VCaP (cell line): Measurements from ENCODE around the gene DLG2.
"Not testable (repeated sequence)": the region's sequence is repeated elsewhere in the genome, so short reads cannot be mapped to it uniquely, and the experiment has no call there.

Source experiments
- H3K27ac ChIP-seq: fragments of 450-650 bp; 2 replicates; pipeline ENCODE4 v1.5.1; 2017
- TF ChIP-seq, protein P1 (sequence below): fragments of 450-650 bp; conservative IDR thresholded peaks from 2 replicates; pipeline ENCODE4 v1.5.1; 2017; ENCODE audit warnings: mild to moderate bottlenecking, moderate library complexity

Gene DLG2

DNA sequence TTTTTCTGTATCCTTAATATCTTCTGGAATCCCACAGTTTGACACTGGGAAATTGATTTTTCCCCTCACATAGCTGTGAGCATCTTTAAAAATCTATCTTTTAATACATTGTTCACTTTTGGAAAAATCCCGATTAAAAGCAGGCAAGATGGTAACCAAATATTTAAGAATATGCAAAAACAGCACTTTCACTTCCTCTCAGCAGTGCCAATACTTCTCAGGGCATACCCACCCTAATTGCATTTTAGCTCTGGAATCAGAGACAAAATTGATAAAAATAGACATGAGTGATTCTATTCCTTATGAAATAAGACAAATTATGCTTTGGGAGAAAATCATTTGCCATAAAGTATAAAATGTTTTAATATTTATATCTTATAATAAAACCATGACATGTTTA lies 2172.5 kb downstream of the DLG2 start:
- no peak overlapping the region for H3K27ac ChIP-seq
- TF ChIP-seq, protein P1, sequence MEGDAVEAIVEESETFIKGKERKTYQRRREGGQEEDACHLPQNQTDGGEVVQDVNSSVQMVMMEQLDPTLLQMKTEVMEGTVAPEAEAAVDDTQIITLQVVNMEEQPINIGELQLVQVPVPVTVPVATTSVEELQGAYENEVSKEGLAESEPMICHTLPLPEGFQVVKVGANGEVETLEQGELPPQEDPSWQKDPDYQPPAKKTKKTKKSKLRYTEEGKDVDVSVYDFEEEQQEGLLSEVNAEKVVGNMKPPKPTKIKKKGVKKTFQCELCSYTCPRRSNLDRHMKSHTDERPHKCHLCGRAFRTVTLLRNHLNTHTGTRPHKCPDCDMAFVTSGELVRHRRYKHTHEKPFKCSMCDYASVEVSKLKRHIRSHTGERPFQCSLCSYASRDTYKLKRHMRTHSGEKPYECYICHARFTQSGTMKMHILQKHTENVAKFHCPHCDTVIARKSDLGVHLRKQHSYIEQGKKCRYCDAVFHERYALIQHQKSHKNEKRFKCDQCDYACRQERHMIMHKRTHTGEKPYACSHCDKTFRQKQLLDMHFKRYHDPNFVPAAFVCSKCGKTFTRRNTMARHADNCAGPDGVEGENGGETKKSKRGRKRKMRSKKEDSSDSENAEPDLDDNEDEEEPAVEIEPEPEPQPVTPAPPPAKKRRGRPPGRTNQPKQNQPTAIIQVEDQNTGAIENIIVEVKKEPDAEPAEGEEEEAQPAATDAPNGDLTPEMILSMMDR = no peak

DNA sequence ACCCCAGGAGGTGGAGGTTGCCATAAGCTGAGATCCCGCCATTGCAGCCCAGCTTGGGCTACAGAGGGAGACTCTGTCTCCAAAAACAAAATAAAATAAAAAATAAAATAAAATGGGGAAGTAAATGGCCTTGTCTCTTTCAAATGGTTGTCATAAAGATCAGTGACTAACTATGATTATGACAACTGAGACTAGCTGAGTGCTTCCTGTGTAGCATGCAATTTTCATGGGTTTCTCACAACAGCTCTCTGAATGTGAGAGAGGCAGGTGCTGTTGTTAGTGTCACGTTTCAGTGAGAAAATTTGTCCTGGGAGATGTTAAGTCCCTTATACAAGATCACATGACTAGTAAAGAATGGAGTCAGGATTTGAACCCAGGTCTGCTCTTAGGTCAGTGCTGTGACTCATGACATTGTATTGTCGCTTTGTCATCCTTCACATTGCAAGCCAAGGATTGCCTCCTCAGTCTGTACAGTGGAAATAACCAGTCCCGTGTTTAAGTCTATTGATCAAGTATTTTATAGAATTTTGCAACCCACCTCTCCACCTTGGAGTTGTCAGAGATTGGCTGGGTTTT lies 2177.7 kb downstream of the DLG2 start:
- no peak overlapping the region for H3K27ac ChIP-seq
- TF ChIP-seq, protein P1 = no peak

DNA sequence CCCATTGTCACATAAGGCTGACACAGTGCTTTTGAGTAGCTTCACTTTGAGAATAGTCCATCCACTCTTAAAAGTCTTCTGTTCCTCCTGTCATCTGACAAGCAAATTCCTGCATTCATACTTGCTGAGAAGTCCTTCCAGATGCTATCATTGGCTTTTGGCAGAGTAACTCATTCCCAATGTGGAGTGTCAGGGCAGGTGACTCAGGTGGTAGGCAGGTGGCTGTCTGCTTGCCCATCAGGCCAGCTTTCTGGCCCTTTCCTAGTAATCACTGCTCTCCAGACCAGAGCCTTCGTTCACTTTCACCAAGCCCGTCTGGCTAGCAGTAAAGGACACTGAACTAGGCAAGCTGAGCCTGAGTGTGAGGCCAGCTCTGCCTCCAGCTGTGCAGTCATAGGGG lies 2178.5 kb downstream of the DLG2 start:
- TF ChIP-seq, protein P1 = no peak
- H3K27ac ChIP-seq = no peak overlapping the region

DNA sequence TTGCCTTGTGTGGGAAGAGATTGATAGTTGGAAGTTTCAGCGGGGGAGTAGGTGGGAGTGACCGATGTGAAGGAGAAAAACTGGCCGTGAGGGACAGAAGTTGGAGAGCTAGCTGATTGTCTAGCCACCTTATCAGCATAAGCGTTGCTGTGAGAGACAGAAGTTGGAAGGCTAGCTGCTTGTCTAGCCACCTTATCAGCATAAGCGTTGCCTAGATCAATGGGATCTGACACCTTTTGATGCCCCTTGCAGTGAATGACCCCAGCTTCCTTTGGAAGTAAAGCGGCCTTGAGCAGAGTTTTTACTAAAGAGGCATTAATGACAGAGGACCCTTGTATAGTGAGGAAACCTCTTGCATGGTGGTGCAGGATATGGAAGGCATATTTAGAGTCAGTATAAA lies 2183.3 kb downstream of the DLG2 start:
- H3K27ac ChIP-seq = not testable (repeated sequence)

DNA sequence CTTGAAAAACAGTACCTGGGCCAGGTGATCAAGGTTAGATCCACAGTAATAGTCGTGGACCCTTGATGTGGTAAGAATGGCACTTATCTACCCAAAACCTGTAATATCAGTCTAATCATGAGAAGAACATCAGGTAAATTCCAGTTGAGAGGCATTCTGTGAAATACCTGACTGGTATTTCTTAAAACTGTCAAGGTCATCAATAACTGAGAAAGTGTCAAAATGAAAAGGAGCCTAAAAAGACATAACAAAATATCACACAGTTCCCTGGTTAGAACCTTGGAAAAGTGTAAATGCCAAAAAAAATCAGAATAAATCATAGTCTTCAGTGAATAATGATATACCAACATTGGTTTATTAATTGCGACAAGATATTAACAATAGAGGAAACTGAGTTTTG lies 2185.5 kb downstream of the DLG2 start:
- TF ChIP-seq, protein P1 = no peak
- H3K27ac ChIP-seq = no peak overlapping the region

DNA sequence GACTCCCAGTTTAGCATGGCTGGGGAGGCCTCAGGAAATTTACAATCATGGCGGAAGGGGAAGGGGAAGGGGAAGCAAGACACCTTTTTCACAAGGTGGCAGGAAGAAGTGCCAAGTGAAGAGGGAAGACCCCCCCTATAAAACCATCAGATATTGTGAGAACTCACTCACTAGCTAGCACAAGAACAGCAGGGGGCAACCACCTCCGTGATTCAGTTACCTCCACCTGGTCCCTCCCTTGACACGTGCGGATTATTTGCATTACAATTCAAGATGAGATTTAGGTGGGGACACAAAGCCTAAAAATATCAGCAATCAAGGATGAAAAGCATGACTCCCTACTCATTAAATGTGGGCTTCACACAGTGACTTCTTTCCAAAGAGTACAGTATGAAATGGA lies 2186.0 kb downstream of the DLG2 start:
- no peak overlapping the region for H3K27ac ChIP-seq
- TF ChIP-seq, protein P1 = no peak

DNA sequence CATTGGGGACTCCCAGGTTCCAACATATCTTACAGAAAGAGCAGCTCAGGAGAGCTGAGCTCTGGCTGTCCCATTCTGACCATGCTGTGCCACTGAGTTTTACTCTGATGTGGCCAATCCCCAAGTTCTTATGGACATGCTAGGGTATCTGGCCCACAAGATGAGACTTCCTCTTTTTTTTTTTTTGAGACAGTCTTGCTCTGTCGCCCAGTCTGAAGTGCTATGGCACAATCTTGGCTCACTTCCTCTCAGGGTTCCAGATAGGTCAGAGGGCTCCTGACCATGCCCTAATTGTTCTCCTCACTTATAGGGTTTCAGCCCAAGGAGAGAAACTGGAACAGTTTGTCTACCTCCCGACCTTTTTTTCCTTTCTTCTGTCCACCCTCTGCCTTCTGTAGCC lies 2188.7 kb downstream of the DLG2 start:
- H3K27ac ChIP-seq = no peak overlapping the region

DNA sequence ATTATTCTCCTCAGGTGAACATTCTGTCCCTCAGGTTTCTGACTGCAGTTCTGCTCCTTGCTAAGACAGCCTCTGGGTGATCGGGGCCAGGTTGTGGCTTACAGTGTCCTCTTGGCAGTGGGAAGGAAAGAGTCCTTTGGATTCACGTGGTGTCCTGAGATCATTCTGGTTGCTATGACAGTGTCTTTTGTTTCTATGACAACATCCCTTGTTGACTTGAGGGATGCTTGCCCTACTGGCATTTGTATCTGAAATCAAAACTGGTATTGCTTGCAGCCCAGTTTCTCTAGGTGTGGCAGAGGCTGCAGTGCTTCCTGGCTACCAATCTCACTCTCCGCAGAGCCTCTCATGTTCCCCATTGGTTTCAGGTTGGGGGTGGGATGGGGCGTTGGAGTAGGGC lies 2189.2 kb downstream of the DLG2 start:
- no peak overlapping the region for H3K27ac ChIP-seq
- TF ChIP-seq, protein P1 = no peak

More for the DNA sequence above, 2188.7 kb downstream of the DLG2 start:
- TF ChIP-seq, protein P1 = no peak
